SK-N-SH treated with all-trans-retinoic acid at 6 μM for 48 hours (cell line): ENCODE measurements around the gene ANKRD28.
"Not testable (repeated sequence)": the region's sequence is repeated elsewhere in the genome, so short reads cannot be mapped to it uniquely, and the experiment has no call there.

ENCODE experiments used
- ATAC-seq: fragments of 200-7000 bp; cut with Tn5 transposase; 3 replicates; pipeline ENCODE4 v1.9.1; 2020; ENCODE audit warnings: mild to moderate bottlenecking, moderate library complexity
- ARNTL ChIP-seq: fragments of 450-650 bp; formaldehyde crosslinking; IDR thresholded peaks from 2 replicates; pipeline ENCODE4 v1.5.0; 2020; ENCODE audit warnings: low read depth, mild to moderate bottlenecking, moderate library complexity, borderline replicate concordance
- BACH2 ChIP-seq: fragments of 250-450 bp; sonication (Bioruptor Pico); IDR thresholded peaks from 2 replicates; pipeline ENCODE4 v1.9.0; 2021; ENCODE audit warnings: mild to moderate bottlenecking, borderline replicate concordance
- CREB5 ChIP-seq: fragments of 250-450 bp; sonication (Bioruptor Pico); IDR thresholded peaks from 2 replicates; pipeline ENCODE4 v1.5.1; 2020; ENCODE audit warnings: low read depth, mild to moderate bottlenecking, moderate library complexity
- CSDC2 ChIP-seq: fragments of 250-450 bp; sonication (Bioruptor Pico); IDR thresholded peaks from 2 replicates; pipeline ENCODE4 v1.5.0; 2020; ENCODE audit warnings: mild to moderate bottlenecking, moderate library complexity
- CSRNP3 ChIP-seq: fragments of 250-450 bp; sonication (Bioruptor Pico); IDR thresholded peaks from 2 replicates; pipeline ENCODE4 v1.5.1; 2021; ENCODE audit warnings: mild to moderate bottlenecking, moderate library complexity
- ESRRG ChIP-seq: fragments of 250-450 bp; sonication (Bioruptor Pico); IDR thresholded peaks from 2 replicates; pipeline ENCODE4 v1.6.1; 2021; ENCODE audit warnings: mild to moderate bottlenecking
- GLIS3 ChIP-seq: fragments of 250-450 bp; sonication (Bioruptor Pico); IDR thresholded peaks from 2 replicates; pipeline ENCODE4 v1.5.0; 2020; ENCODE audit warnings: mild to moderate bottlenecking, moderate library complexity
- ISL1 ChIP-seq: fragments of 250-450 bp; sonication (Bioruptor Pico); IDR thresholded peaks from 2 replicates; pipeline ENCODE4 v2.1.2; 2022; ENCODE audit warnings: mild to moderate bottlenecking, moderate library complexity
- OSR1 ChIP-seq: fragments of 250-450 bp; sonication (Bioruptor Pico); IDR thresholded peaks from 2 replicates; pipeline ENCODE4 v1.8.0; 2022; ENCODE audit warnings: moderate library complexity, mild to moderate bottlenecking, inconsistent platforms
- PATZ1 ChIP-seq: fragments of 250-450 bp; sonication (Bioruptor Pico); IDR thresholded peaks from 2 replicates; pipeline ENCODE4 v1.8.0; 2020; ENCODE audit warnings: mild to moderate bottlenecking, moderate library complexity, borderline replicate concordance
- PPARA ChIP-seq: fragments of 250-450 bp; sonication (Bioruptor Pico); IDR thresholded peaks from 2 replicates; pipeline ENCODE4 v1.5.0; 2020; ENCODE audit warnings: mild to moderate bottlenecking, borderline replicate concordance
- RARB ChIP-seq: fragments of 250-450 bp; sonication (Bioruptor Pico); IDR thresholded peaks from 2 replicates; pipeline ENCODE4 v1.8.0; 2021; ENCODE audit warnings: mild to moderate bottlenecking, moderate library complexity
- SNAI2 ChIP-seq: fragments of 250-450 bp; sonication (Bioruptor Pico); IDR thresholded peaks from 2 replicates; pipeline ENCODE4 v1.5.0; 2020; ENCODE audit warnings: mild to moderate bottlenecking, moderate library complexity
- TCF4 ChIP-seq: fragments of 250-450 bp; sonication (Bioruptor Pico); IDR thresholded peaks from 2 replicates; pipeline ENCODE4 v1.8.0; 2021; ENCODE audit warnings: mild to moderate bottlenecking, moderate library complexity, borderline replicate concordance
- TOX ChIP-seq: fragments of 250-450 bp; sonication (Bioruptor Pico); IDR thresholded peaks from 2 replicates; pipeline ENCODE4 v1.8.0; 2021; ENCODE audit warnings: mild to moderate bottlenecking, moderate library complexity, borderline replicate concordance
- TSHZ2 ChIP-seq: fragments of 250-450 bp; sonication (Bioruptor Pico); IDR thresholded peaks from 2 replicates; pipeline ENCODE4 v1.5.0; 2020; ENCODE audit warnings: mild to moderate bottlenecking, moderate library complexity
- ZC3H10 ChIP-seq: fragments of 250-450 bp; sonication (Bioruptor Pico); IDR thresholded peaks from 2 replicates; pipeline ENCODE4 v1.5.1; 2021; ENCODE audit warnings: mild to moderate bottlenecking, moderate library complexity
- ZFP3 ChIP-seq: fragments of 250-450 bp; sonication (Bioruptor Pico); IDR thresholded peaks from 2 replicates; pipeline ENCODE4 v1.5.0; 2020; ENCODE audit warnings: mild to moderate bottlenecking, moderate library complexity
- ZFP30 ChIP-seq: fragments of 450-650 bp; formaldehyde crosslinking; IDR thresholded peaks from 2 replicates; pipeline ENCODE4 v1.5.0; 2022; ENCODE audit warnings: mild to moderate bottlenecking, moderate library complexity
- ZNF565 ChIP-seq: fragments of 450-650 bp; formaldehyde crosslinking; conservative IDR thresholded peaks from 2 replicates; pipeline ENCODE4 v1.5.0; 2020; ENCODE audit warnings: low read depth, mild to moderate bottlenecking, moderate library complexity
- ZNF70 ChIP-seq: fragments of 450-650 bp; formaldehyde crosslinking; IDR thresholded peaks from 2 replicates; pipeline ENCODE4 v1.5.0; 2020; ENCODE audit warnings: mild to moderate bottlenecking, moderate library complexity
- ZNF8 ChIP-seq: fragments of 450-650 bp; formaldehyde crosslinking; IDR thresholded peaks from 2 replicates; pipeline ENCODE4 v1.5.0; 2020; ENCODE audit warnings: mild to moderate bottlenecking, moderate library complexity

The ANKRD28 gene

GRCh38 chr3:15844889-15845288 is 47.1 kb upstream of the ANKRD28 start:
- no peak for ATAC-seq
- no peak for TF ChIP-seq GLIS3 (CRISPR knock-in tag)
- TF ChIP-seq ZNF8 (CRISPR knock-in tag) = no peak
- TF ChIP-seq PPARA (CRISPR knock-in tag) = no peak
- no peak for TF ChIP-seq TSHZ2 (CRISPR knock-in tag)
- TF ChIP-seq ZNF565 (CRISPR knock-in tag) = no peak
- no peak for TF ChIP-seq CSRNP3 (CRISPR knock-in tag)
- no peak for TF ChIP-seq CREB5 (CRISPR knock-in tag)
- no peak for TF ChIP-seq BACH2 (CRISPR knock-in tag)
- no peak for TF ChIP-seq ZC3H10
- TF ChIP-seq, all 23 proteins: peak for 0

GRCh38 chr3:15841091-15841973 is 43.6 kb upstream of the ANKRD28 start:
- not testable (repeated sequence) for ATAC-seq

- TF ChIP-seq ARNTL (CRISPR knock-in tag) (no peak), TSHZ2 (CRISPR knock-in tag) (no peak), ZC3H10 (no peak), ISL1 (CRISPR knock-in tag) (no peak), CSDC2 (CRISPR knock-in tag) (no peak), ZNF8 (CRISPR knock-in tag) (no peak), PPARA (CRISPR knock-in tag) (no peak), OSR1 (CRISPR knock-in tag) (no peak), TCF4 (CRISPR knock-in tag) (no peak), GLIS3 (CRISPR knock-in tag) (no peak), SNAI2 (CRISPR knock-in tag) (no peak), ZNF565 (CRISPR knock-in tag) (no peak), BACH2 (CRISPR knock-in tag) (no peak), ESRRG (no peak), ZFP30 (CRISPR knock-in tag) (no peak), ZFP3 (no peak), TOX (no peak), RARB (no peak)
- ATAC-seq = no peak
These were observed 41.8 kb upstream of the ANKRD28 start for GRCh38 chr3:15839568-15839967.

DNA sequence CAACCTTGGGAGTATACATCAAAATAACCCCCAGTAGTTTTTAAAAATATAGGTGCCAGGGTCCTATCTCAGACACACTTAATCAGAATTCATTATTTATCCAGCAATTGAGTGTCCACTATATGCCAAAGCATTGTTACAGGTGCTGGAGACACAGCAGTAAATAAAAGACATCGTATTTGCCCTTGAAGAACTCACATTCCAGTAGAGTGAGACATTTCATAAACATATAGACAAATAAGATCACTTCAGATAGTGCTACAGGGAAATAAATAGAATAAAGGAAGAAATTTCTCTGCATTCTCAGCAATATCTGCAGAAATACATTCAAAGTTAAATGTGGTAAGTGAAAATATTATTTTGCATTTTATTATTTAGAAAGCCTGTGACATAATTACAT is 34.1 kb upstream of the ANKRD28 start:
- TF ChIP-seq ESRRG = no peak
- no peak for TF ChIP-seq ZNF8 (CRISPR knock-in tag)
- no peak for TF ChIP-seq BACH2 (CRISPR knock-in tag)
- TF ChIP-seq TOX = no peak
- TF ChIP-seq CSDC2 (CRISPR knock-in tag) = no peak
- no peak for TF ChIP-seq ZNF70 (CRISPR knock-in tag)
- no peak for TF ChIP-seq ARNTL (CRISPR knock-in tag)
- TF ChIP-seq CREB5 (CRISPR knock-in tag) = no peak
- TF ChIP-seq RARB = no peak
- TF ChIP-seq ZFP3 = no peak
- TF ChIP-seq ZNF565 (CRISPR knock-in tag) = no peak
- no peak for TF ChIP-seq TCF4 (CRISPR knock-in tag)
- no peak for TF ChIP-seq PATZ1 (CRISPR knock-in tag)

More for the DNA sequence above, 34.1 kb upstream of the ANKRD28 start:
- no peak for ATAC-seq
